ENCODE measurements around the gene KCNN1.
A peak's percentile ranks its signal among the peaks of the same experiment; 100 is the strongest.
"Not testable (repeated sequence)": the region's sequence is repeated elsewhere in the genome, so short reads cannot be mapped to it uniquely, and the experiment has no call there.

The KCNN1 gene

DNA sequence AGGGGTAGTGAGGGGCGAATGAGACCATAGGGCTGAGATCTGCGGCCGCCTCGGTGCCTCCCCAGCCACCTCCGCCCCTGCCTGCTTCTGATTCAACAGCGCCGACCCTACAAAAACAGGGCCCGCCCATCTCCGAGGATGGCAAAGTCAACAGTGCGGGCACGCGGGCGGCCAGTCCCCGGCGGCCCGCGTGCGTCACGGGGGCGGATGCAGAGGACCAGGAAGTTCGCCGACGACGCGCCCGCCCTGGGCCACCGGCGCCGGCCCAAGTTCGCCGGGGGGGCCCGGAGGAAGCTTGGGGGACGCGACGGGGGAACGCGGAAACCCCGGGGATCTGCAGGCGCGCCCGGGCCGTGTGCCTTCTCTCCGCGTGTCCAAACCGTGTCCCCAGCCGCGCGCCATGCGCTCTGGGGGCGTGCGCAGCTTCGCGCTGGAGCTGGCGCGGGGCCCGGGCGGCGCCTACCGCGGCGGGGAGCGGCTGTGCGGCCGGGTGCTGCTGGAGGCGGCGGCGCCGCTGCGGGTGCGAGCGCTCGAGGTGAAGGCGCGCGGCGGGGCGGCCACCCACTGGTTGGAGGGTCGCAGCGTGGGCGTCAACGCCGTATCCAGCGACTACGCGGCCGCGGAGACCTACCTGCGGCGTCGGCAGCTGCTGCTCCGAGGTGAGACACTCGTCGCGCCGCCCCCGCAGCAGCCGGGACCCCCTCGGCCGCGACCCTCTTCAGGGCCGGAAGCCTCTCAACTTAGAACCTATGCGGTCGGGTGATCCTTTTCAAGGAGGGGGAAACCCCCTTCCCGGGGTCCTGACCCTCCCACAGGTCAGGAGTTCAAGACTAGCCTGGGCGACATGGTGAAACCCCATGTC lies 34.2 kb downstream of the KCNN1 start:
- DNase-seq (ENCODE audit: low read depth, low spot score) = peak; percentile 67

DNA sequence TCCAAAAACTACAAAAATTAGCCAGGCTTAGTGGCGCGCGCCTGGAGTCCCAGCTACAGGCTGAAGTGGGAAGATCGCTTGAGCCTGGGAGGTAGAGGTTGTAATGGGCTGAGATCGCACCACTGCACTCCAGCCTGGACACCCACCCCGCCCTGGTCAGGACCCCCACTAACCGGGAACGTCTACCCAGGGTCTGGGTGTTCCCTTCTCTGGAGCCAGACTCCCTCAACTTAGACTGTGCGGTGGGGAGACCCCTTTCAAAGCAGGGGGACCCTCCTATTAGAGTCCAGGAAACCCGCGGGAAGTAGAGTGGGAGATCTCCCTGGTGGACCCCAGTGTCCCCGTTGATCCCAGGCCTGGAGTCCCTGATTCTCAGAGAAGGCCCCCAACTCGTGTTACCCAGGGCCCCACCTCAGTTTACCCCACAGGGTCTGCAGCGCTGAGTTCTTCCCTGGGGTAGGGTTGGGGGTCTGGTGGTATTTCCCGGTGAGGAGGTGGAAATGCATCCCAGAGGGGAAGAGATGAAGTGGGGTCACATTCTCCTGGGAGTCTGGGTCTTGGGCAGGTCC lies 35.0 kb downstream of the KCNN1 start:
- DNase-seq (ENCODE audit: low read depth, low spot score) = peak; percentile 36

DNA sequence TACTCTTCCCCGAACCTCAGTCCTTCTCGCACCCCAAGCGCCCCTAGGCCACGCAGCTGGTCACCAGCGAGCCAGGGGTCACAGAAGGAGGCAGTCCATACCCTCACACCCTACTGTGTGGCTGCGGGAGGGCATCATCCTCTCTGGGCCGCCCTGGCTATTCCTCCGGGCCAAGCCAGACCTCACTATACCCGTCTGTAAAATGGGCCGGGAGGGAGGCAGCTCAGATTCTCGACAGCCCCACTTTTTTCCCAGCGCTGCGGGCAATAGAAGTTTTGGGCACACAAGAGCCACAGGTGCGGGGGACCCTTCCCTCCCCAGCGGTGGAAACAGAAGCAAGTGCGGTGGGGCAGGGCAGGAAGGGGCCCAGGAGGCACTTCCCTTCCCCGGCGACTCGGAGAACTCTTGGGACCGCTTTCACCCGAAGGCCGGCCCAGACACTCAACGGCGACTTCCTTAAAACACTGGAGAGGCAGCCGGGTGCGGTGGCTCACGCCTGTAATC lies 35.5 kb downstream of the KCNN1 start:
- DNase-seq (ENCODE audit: low read depth, low spot score) = no peak

DNA sequence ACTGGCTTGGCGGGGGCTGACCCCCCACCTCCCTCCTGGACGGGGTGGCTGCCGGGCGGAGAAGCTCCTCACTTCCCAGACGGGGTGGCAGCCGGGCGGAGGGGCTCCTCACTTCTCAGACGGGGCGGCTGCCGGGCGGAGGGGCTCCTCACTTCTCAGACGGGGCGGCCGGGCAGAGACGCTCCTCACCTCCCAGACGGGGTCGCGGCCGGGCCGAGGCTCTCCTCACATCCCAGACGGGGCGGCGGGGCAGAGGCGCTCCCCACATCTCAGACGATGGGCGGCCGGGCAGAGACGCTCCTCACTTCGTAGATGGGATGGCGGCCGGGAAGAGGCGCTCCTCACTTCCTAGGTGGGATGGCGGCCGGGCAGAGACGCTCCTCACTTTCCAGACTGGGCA lies 38.8 kb downstream of the KCNN1 start:
- DNase-seq (ENCODE audit: low read depth, low spot score) = not testable (repeated sequence)

DNA sequence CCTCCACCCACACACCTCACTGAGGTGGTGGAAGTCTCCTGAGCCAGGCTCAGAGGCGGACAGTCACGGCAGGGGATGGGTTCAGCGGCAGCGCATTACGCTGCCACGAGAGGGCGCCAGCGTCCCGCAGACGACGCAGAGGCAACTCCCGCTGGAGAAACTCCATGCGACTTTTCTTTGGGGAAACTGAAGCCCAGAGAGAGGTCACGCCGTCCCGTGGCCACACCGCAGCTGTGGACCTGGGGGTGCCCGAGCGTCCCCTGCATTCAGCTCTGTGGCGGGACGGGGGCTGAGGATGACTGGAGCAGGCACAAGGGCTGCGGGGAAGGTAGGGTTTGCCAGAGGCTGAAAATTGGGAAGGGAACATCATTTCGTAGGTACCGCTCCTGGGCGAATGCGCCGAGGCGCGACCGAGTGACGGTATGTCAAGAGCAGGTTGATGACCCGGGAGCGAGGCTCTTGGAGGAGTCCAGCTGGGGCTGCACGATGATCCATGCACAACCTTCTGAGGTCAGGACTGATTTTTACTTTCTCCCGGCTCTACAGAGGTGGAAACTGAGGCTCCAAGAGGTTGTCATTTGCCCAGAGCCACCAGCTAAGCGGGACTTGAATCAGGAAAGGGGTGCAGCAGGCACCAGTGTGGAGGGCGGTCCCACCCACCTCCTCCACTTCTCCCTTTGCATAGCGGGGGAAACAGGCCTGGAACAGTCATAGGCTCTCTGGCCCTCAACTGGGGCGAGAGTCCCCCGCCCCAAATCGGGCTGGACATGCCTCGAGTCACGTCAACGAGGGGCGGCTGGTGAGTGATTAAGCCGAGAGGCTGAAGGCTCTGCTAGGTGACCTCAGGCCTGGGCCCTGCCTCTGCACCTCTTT lies 40.4 kb downstream of the KCNN1 start:
- DNase-seq (ENCODE audit: low read depth, low spot score) = peak; percentile 93

DNA sequence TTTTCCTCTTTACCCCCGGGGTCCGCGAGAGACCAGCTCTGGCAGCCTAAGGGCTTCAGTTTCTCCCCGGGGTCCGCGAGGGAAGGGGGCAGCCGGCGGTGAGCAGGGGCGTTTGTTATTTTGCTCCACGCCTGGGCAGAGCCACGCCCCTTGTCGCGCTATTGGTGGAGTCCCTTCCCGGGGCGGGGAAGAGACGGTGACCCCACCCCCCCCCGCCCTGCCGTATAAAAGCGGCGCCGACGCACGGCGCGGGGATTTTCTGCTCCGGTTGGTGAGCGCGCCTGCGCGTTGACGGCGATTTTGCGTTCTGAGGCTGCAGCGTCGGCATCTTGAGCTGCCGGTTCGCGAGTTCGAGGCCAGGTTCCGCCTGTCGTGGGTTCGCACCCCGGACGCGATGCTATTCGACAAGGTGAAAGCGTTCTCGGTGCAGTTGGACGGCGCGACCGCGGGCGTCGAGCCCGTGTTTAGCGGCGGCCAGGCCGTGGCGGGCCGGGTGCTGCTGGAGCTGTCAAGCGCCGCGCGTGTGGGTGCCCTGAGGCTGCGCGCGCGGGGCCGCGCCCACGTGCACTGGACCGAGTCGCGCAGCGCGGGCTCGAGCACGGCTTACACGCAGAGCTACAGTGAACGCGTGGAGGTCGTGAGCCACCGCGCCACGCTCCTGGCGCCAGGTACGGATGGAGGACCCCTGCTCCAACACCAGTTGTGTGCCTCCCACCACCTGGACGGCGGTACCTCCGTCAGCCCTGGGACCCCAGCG lies 41.2 kb downstream of the KCNN1 start, which contains the start of gene ARRDC2:
Gene ARRDC2 (plus strand): TSS at position 254 of the 757 bp plus-strand sequence. CDS start 141 bp downstream, at position 395.
- DNase-seq (ENCODE audit: low read depth, low spot score) = peak; percentile 94

DNA sequence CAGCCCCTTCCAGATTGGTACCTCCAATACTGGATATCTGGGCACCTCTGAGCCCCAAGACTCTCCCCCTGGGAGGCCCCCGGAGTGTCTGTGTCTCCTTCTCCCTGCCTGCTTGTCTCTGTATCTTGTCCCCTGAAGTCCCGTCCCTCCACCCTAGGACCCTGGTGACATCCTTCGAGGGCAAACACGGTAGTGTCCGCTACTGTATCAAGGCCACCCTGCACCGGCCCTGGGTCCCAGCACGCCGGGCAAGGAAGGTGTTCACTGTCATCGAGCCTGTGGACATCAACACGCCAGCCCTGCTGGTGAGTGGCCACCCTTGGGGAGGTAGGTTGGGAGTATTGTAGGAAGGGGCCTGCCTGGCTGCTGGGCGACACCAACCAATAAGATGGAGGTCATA lies 41.9 kb downstream of the KCNN1 start:
- DNase-seq (ENCODE audit: low read depth, low spot score) = no peak

DNA sequence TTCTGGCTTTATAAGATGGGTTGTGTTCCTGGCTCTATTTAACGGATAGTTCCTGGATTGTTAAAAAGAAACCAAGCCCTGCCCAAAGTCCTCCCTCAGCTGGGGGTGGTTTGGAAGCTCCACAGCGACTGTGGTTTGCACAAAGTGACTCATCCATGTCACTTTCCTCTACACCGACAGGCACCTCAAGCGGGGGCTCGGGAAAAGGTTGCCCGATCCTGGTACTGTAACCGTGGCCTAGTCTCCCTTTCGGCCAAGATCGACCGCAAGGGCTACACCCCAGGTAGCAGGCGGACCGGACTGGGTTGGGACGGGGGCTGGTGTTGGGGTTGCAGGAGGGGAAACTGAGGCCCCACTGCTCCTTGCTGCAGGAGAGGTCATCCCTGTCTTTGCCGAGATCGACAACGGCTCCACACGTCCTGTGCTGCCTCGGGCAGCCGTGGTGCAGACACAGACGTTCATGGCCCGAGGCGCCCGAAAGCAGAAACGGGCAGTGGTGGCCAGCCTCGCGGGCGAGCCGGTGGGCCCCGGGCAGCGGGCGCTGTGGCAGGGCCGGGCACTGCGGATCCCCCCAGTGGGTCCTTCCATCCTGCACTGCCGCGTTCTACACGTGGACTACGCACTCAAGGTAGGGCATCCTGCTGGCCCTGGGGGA lies 42.6 kb downstream of the KCNN1 start:
- DNase-seq (ENCODE audit: low read depth, low spot score) = no peak

DNA sequence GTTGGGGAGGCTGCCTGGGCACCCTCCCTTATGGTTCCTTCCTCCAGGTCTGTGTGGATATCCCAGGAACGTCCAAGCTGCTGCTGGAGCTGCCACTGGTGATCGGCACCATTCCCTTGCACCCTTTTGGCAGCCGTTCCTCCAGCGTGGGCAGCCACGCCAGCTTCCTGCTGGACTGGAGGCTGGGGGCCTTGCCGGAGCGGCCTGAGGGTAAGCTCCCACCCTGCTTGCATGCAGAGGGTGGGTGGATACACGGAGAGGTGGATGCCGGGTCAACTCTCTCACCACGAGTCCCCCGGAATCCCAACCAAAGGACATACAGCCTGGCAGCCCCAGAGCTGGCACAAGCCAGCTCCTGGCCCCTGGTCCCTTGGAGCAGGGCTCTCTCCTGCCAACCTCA lies 43.2 kb downstream of the KCNN1 start:
- no peak for DNase-seq (ENCODE audit: low read depth, low spot score)

DNA sequence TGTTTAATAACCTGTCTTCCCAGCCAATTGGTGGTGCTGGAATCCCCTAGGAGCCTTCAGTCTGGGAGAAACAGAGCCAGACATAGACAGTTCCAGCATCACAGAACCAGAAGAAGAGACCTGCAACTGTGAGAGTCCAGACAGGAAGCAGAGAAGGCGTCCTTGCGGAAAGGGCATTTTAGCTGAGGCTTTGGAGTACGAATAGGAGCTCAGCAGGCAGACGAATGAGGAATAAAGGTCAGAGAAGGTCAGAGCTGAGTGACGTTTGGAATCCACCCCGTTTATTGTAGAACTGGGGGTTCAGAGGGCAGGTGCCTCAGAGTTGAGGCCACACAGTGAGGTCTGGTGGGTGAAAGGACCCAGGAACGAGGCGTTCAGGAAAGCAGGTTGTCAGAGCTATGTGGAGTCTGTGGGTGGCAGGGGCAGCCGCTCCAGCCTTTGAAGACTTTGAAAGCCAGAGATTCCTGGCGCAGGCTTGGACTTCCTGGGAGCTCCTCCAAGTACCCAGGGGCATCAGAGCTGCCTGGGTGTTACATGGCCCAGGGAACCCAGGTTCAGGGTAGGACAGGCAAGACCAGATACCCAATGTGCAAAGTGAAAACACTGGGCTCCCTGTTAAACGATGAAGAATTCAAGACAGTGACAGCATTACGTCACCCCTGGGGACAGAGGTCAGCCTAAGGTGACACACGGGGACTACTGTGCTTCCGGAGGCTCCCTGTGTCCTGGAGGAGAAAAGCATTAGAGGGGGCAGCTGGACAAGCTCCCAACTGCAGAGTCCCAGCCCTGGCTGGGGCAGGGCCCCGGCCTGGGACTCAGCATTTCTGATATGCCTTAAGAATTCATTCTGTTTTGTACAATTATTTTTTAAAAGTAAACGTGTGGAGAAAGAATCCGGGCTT lies 46.6 kb downstream of the KCNN1 start:
- no peak for DNase-seq (ENCODE audit: low read depth, low spot score)

DNA sequence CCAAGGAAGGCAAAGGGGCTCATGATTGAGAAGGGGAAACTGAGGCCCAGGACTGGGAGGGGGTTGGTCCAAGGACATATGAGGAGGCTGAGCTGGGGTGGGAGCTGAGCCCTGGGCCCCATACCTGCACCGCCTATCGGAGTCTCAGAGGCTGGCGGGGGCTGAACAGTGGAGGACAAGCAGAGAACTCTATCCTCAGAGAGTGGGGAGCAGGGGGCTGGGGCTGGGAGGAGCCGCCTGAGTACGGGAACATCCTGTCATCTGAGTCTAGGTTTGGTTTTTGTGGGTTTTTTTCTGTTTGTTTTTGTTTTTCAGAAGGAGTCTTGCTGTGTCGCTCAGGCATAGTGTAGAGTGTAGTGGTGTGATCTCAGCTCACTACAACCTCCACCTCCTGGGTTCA lies 47.3 kb downstream of the KCNN1 start:
- no peak for DNase-seq (ENCODE audit: low read depth, low spot score)

DNA sequence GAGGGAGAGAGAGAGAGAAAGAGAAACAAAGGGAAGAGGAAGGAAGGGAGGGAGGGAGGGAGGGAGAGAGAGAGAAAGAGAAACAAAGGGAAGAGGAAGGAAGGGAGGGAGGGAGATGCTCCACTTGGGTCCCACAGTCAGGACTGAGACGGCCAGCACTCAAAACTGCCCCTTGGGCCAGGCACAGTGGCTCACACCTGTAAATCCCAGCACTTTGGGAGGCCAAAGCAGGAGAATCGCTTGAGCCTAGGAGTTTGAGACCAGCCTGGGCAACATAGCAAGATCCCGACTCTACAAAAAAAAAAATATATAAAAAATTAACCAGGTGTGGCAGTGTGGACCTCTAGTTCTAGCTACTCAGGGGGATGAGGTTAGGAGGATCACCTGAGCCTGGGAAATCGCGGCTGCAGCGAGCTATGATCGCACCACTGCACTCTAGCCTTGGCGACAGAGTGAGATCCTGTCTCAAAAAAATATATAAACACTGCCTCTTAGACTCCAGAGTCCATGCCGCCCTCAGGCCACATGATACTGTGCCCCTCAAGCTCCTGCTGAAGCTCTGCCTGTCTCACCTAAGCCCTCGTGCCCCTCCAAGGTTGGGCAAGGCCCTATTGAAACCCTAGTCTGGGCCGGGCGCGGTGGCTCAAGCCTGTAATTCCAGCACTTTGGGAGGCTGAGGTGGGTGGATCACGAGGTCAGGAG lies 49.5 kb downstream of the KCNN1 start:
- no peak for DNase-seq (ENCODE audit: low read depth, low spot score)

DNA sequence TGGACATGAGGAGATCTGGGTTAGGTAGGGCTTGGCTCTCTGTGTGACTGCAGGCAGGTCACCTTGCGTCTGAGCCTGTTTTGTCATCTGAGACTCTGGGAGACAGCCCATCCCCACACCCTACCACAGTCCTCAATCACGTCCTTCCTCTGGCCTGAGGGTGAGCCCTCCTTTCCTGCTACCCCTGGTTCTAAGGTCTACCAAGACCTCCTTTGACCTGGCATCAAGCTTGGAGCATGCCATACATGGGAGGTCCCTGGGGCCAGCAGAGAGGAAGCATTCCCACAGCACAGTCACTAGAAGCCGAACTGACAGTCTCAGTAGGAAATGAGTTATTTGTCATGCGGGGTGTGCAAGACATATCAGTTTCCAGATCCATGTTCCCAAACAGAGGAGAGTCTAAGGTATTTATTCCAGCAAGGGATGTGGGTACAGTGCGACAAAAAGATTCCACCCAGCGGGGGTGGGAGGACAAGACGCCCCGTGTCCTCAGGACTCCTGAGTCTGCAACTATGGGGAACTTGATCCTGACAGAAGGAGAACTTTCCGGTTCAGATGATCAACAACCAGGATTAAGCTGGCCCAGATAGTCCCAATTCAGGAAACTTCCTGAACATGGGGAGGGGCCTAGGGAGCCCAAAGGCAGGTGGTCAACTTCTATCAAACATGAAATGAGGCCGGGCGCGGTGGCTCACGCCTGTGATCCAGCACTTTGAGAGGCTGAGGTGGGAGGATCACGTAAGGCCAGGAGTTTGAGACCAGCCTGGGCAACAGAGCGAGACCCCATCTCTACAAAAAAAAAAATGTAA lies 50.6 kb downstream of the KCNN1 start:
- DNase-seq (ENCODE audit: low read depth, low spot score) = no peak

DNA sequence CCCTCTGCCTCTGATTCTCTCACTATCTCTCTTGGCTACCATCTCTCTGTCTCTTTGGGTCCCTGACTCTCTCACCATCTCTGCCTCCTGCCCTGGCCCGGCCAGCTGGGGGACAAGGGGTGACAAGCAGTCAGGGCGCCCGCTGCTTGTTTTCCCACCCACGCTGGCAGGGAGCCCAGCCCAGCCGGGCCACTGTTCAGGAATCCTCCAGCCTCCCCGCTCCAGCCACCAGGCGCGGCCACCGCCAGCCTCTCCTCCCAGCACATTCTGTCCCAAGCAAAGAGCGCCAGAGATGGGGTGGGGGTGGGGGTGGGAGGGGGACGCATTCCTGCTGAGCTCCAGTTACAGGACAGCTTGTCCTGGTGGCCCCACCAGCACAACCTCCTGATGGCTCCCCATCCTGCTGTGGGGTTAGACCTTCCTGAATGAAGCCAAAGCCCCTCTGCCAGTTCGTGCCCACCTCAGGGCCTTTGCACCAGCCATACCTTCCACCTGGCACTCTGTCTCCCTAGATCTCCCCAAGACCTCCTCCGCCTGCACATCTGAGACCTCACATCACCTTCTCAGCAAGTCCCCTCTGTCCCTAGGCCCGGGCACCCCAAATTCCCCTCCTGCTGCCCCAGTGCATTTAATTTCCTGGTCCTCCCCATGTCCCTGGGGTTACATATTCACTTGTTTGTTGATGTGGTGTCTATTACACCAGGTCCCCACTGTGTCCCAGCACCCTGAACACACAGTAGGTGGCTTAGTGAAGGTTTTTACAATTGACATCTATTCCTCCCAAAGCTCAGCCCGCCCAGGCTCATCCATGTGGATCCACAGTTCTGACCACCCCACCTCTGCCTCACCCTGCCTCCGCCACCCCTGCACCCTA lies 53.5 kb downstream of the KCNN1 start:
- DNase-seq (ENCODE audit: low read depth, low spot score) = no peak

DNA sequence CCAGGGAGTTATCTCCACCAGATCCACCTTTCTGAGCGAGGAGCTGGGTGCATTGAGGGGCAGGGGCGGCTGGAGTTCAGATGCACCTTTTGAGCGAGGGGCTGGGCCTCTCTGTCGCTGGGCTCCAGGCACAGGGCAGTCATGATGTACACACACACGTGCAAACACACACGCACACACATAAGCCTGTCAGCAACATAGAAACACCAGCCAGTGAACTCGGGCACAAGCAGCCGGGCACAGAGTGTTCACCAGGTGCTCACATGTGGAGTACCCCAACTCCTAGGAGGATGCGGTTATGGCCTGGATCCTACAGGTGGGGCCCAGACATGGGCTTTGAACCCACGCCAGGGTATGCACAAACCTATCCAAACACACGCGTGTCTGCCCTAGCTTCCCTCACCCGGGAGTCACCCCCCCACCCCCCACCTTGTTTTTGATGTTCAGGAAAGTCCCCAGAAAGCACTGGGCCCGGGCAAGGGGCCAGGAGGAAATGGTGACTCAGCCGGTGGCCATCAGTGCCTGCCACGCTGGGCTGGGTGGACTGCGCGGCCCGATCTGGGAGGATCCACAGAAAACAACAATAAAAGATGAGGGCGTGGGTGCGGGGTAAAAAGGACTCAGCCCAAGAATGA lies 54.3 kb downstream of the KCNN1 start:
- DNase-seq (ENCODE audit: low read depth, low spot score) = no peak

DNA sequence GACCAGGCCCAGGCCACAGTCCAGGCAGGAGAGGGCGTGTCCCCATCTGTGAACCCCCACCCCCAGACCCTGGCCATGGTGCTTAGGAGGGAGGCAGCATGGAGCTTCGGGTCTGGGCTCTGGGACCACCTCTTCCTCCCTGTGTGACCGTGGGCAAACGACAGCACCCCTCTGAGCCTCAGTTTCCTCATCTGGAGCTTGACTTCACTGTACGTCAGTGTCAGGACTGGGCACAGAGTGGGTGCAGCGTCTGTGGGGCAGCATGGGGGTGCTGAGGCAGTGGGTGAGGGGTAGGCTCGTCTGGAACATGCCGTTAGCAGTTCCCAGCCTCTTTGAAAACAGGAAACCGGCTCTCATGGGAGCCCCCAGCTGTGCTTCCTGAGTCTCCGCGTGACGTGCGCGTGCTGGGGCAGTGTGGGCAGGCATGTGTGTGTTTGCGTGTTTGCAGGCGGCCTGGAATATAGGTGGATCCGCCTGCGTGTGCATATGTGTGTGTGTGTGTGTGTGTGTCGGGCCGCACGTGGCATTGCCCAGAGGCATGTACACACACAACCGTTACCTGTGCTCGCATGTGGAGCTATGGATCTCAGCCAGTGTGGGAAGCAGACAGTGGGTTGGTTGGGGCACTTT lies 56.8 kb downstream of the KCNN1 start:
- no peak for DNase-seq (ENCODE audit: low read depth, low spot score)

Measured in ELF-1 (cell line).